Esophagus muscularis mucosa (tissue), 3 donors: ENCODE results near the gene MYO16.

ENCODE experiments used
- POLR2AphosphoS5 ChIP-seq, 2 donors: sonication (generic); formaldehyde crosslinking; IDR thresholded peaks; one replicate each; pipeline ENCODE4 v1.6.1; 2017; ENCODE audit warnings: antibody characterized with exemption in 2 of 2
- TF ChIP-seq, protein P1 (sequence below), 3 experiments: fragments of 200-600 bp in 2 of 3; fragments of 450-650 bp in 1 of 3; sonication (generic) in 2 of 3; IDR thresholded peaks; one replicate each; pipeline ENCODE4 v1.5.1; 2017 to 2019; ENCODE audit warnings: antibody characterized with exemption in 3 of 3, mild to moderate bottlenecking in 2 of 3, moderate library complexity in 1 of 3

DNA sequence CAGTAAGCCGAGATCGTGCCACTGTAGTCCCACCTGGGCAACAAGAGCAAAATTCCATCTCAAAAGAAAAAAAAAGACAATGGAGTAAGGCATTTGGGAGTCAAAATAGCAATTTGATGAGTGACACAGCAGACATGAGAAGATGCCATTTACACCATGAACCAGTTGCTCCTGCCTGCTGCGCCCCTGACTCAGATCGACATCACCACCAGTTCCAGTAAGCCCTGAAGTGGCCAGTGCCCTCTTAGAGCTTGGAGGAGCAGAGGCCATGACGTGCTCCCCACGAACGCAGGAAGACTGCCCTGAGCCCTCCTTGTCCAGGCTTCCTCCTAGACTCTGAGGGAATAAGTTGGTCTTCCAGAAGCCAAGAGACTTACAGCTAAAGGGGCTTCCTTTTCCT is 339.2 kb downstream of the MYO16 start:
- no peak for TF ChIP-seq POLR2AphosphoS5 (IDR thresholded peaks at IDR 0.05)
- TF ChIP-seq, protein P1, sequence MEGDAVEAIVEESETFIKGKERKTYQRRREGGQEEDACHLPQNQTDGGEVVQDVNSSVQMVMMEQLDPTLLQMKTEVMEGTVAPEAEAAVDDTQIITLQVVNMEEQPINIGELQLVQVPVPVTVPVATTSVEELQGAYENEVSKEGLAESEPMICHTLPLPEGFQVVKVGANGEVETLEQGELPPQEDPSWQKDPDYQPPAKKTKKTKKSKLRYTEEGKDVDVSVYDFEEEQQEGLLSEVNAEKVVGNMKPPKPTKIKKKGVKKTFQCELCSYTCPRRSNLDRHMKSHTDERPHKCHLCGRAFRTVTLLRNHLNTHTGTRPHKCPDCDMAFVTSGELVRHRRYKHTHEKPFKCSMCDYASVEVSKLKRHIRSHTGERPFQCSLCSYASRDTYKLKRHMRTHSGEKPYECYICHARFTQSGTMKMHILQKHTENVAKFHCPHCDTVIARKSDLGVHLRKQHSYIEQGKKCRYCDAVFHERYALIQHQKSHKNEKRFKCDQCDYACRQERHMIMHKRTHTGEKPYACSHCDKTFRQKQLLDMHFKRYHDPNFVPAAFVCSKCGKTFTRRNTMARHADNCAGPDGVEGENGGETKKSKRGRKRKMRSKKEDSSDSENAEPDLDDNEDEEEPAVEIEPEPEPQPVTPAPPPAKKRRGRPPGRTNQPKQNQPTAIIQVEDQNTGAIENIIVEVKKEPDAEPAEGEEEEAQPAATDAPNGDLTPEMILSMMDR (IDR thresholded peaks at IDR 0.05): no peak
